MG63 (cell line): Measurements from ENCODE around the gene LRRC18. TPM values are rescaled to one million over a fixed set of nuclear protein-coding genes. Genes with fewer than 3 reads are reported as not detected.

Experiments used
- DNase-seq: peaks from one replicate; pipeline ENCODE4 v3.0.0-alpha.2; 2020
- H3K27me3 ChIP-seq: fragments of 250-450 bp; sonication (Bioruptor Pico); 2 replicates; pipeline ENCODE4 v1.5.1; 2020; ENCODE audit warnings: mild to moderate bottlenecking, moderate library complexity
- H3K36me3 ChIP-seq: fragments of 250-450 bp; sonication (Bioruptor Pico); 2 replicates; pipeline ENCODE4 v1.5.1; 2020; ENCODE audit warnings: mild to moderate bottlenecking, moderate library complexity
- H3K4me3 ChIP-seq: fragments of 250-450 bp; sonication (Bioruptor Pico); 2 replicates; pipeline ENCODE4 v1.5.1; 2020; ENCODE audit warnings: mild to moderate bottlenecking, moderate library complexity
- H3K9me3 ChIP-seq: fragments of 250-450 bp; sonication (Bioruptor Pico); 2 replicates; pipeline ENCODE4 v1.5.1; 2020; ENCODE audit warnings: mild to moderate bottlenecking, moderate library complexity
- total RNA-seq: library from RNA; depleted of rRNA; stranded (reverse); fragments of >200 nt; shearing (Covaris generic); gene quantifications from 2 replicates; pipeline ENCODE4 v1.2.3, GENCODE V29; 2014; ENCODE audit warnings: low replicate concordance; rRNA removed

LRRC18 gene
- total RNA-seq, result not detected in 2 replicates

DNA sequence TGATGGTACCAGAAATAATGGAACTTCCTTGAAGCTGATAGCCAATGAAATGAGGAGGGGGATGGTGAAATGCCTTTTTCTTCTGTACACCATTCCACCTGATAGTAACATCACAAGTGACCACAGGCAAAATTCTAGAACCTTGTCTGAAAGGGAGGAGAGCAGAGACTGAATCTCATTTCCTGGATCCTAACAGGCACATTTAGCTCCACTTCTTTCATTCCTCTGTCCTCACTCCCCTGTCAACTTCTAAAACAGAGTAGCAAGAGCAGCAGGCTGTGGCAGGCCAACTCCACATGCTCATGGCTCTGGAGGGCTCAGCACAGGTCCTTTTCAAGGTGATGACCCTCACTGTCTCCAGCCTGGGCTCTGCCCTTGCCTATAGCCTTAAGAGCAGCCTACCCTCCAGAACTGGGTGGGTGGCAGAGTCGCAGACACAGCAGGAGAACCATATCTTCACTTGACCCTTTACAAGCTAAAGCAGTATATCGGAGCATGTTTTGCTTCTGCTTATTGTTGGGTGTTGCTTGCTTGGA is at the start of gene LRRC18:
Gene LRRC18, minus strand, starts transcription at position 51 of the 536 bp plus-strand sequence. CDS start 25,685 bp downstream, outside the sequence.
- Histone ChIP-seq H3K4me3 (no peak within 1 kb of the TSS), H3K9me3 (no peaks in the 10 kb centered on the region), H3K27me3 (peaks cover 3% of the 10 kb centered on the region; the same call in 1 of the 2 replicates), H3K36me3 (no peaks in the 10 kb centered on the region)
- DNase-seq, result no peak

DNA sequence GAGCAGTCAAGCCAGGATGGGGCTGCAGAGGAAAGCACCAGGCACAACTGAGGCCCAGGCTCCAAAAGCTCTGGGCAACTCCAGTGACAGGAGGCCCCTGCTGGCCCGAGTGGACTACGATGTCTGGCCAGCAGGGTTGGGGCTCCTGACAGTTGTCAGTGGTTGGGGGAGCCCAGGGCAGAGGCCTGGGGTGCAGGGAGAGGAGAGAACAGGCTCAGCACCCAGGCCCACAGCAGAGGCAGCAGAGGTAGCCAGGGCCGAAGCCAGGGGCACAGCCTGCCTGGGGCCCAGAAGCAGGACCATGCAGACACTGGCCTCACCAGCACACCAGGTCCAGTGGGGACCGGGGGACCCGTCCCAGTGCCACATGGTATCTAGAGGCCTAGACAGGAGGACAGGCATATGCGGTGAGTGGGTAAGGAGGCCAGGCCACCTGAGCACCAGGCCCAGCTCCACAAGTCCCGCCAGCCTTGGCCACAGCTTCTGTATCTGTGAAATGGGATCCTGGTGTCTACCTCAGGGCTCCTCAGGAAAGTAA is 46.0 kb upstream of the LRRC18 start:
- no peak overlapping the region for H3K4me3 ChIP-seq
- H3K36me3 ChIP-seq, result no peaks in the 10 kb centered on the region
- no peaks in the 10 kb centered on the region for H3K27me3 ChIP-seq
- H3K9me3 ChIP-seq, result no peaks in the 10 kb centered on the region
- no peak for DNase-seq

DNA sequence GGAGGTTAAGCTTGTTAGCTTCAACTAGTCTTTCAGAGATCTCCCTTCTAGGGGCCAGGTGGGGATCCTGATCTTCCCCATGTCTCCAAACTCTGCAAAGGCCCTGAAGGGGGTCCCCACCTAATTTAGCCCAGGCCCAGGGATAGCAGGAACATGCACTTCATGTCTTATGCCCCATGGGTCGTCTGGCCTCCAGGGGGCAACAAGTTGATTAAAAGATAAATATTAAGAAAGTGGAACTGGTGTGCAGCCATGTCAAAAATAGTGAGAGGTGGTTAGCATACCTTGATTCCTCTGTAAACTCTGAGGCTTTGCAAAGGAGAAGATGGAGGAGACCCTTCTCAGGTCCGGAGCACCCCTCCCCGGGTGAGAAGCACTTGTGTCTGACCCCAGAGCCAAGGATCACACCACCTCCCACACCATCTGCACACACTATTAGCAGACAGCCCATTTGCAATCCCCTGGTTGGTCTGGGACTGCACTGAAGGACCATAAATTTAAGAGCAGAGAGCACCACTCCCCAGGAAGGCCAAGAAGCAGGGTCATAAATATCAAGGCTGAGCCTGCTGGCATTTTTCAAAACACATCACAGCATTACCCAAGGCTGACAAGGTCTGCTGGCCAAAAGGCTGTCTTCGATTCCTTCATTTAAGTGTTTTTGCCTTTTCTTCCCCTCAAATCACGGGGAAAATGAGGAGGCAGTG is 44.2 kb upstream of the LRRC18 start:
- no peaks in the 10 kb centered on the region for H3K36me3 ChIP-seq
- H3K4me3 ChIP-seq, result no peak overlapping the region
- no peaks in the 10 kb centered on the region for H3K27me3 ChIP-seq
- no peak for DNase-seq
- H3K9me3 ChIP-seq, result no peaks in the 10 kb centered on the region

DNA sequence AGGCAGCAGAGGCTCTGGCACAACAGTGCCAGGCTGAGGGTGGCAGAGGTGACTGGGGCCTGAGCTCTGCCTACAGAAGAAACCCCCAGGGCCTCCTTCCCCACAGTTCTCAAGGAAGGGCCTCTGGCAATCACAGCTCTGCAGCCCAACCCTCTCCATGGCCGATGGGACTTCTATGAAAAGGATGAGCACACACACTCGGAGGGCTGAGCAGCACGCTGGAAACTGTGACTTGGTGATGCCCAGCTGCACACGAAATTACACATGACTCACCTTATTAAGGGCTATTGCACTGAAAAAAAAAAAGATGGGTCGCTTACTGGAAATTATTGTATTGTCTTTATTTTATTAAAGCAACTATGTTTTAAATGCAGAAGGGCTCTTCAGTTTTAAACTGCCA is 42.9 kb upstream of the LRRC18 start:
- DNase-seq, result no peak

DNA sequence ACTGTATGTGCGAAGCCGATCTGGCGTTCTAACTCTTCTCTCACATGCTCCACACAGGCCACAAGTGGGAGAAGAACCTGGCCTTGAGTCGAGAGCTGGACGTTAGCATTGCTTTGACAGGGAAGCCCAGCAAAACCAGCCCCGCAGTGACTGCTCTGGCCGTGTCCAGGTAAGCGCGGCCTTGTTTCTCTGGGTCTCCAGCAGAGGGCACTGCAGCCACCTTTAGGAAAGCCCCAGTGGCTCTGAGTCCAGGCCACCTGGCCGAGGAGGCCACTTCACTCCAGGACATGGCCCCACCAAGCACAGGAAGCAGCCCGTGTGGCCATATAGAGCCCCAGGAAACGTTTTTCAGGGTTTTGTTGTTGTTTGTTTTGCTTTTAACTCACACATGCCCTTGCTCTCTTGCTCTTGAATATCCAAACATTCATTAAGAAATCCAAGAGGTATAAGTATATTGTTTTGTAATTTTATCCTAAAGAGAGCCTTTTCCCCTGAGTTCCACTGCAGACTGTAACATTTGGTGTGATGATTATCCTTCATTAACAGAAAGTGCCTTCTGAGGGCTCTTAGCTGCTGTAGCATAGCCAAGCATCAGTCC is 41.8 kb upstream of the LRRC18 start:
- H3K9me3 ChIP-seq, result no peaks in the 10 kb centered on the region
- H3K27me3 ChIP-seq, result no peaks in the 10 kb centered on the region
- peak; percentile 32 for DNase-seq
- H3K4me3 ChIP-seq, result no peak overlapping the region
- no peaks in the 10 kb centered on the region for H3K36me3 ChIP-seq

More for the DNA sequence above, 42.9 kb upstream of the LRRC18 start:
- no peak overlapping the region for H3K4me3 ChIP-seq
- no peaks in the 10 kb centered on the region for H3K36me3 ChIP-seq
- no peaks in the 10 kb centered on the region for H3K9me3 ChIP-seq
- no peaks in the 10 kb centered on the region for H3K27me3 ChIP-seq

DNA sequence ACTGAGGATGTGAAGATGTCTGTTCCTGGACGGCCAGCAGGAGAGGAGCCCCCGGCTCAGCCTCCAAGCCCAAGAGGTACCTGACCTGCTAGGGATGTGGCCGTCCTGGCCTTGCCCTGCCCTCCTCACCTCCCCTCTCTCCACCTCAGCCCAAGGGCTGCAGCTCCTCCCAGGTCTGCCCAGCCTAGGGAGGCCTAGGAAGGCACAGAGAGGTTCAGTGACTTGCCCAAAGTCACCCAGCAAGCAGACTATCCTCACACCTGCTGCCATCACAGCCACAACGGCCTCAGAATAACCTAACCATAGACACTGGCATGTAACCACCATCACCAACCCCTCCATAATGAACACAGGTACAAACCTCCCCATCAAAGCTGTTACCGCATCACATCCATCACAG is 38.7 kb upstream of the LRRC18 start:
- no peaks in the 10 kb centered on the region for H3K27me3 ChIP-seq

DNA sequence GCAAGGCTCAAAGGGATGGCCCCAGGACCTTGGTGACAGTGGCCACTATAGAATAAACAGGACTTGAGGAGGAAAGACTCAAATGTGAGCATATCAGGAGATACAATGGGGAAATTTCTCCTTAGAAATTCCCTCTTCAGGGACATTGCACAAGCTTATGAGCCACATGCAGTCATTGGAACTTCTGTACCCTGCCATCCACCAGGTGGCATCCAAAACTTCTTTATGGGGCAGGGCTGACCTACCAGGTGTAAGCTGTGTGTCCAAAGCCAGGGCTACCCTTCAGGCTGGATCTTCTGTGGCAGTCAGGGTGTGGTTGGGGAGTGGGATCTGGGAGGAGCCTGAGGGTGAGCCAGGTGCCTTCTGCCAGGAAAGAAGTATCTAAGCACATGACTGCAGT is 36.6 kb upstream of the LRRC18 start:
- no peaks in the 10 kb centered on the region for H3K9me3 ChIP-seq
- no peaks in the 10 kb centered on the region for H3K36me3 ChIP-seq
- no peaks in the 10 kb centered on the region for H3K27me3 ChIP-seq
- H3K4me3 ChIP-seq, result no peak overlapping the region
- DNase-seq, result no peak

More for the DNA sequence above, 38.7 kb upstream of the LRRC18 start:
- no peak for DNase-seq
- Histone ChIP-seq H3K36me3 (no peaks in the 10 kb centered on the region), H3K9me3 (no peaks in the 10 kb centered on the region), H3K4me3 (no peak overlapping the region)

DNA sequence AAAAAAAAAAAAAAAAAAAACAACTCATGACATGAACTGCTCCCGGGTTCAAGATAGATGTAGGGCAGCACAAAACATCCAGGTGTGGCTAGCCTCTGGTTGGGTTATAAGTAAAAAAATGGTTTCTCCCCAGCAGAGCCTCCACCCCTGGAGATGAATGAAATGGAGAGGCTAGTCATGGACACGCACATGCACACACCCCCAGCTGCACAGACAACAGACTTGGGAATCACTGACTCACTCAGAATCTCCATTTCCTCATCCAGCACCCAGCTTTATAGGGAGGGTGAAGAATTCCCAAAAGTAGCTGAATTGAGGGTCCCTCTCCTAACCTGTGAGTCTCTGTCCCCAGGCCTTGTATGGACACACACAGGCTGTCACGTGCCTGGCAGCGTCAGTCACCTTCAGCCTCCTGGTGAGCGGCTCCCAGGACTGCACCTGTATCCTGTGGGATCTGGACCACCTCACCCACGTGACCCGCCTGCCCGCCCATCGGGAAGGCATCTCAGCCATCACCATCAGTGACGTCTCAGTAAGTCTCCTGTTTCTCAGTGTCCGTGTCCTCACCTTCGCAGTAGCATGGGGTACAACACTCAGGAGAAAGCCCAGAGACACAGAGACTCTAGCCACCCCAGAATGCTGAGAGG is 35.0 kb upstream of the LRRC18 start:
- no peak for DNase-seq
- Histone ChIP-seq H3K9me3 (no peaks in the 10 kb centered on the region), H3K27me3 (no peaks in the 10 kb centered on the region), H3K4me3 (no peak overlapping the region), H3K36me3 (no peaks in the 10 kb centered on the region)

DNA sequence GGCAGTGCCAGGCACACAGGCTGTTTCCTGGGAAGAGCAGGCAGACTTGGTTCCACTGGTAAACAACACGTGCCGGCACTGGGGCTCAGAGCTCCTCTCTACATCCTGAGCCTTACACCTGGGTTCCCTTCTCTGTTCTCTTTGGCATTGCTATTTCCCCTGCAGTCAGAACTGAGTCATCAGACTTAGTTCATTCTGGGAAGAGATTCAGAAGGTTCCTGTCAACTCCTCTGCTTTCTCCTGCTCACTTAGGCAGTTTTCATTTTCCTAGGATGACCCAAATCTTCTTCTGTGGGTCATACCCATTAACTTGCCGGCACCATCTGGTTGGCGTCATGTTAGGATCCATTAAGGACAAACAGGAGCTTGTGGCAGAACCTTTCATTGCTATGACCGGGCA is 33.4 kb upstream of the LRRC18 start:
- no peaks in the 10 kb centered on the region for H3K9me3 ChIP-seq
- no peak overlapping the region for H3K4me3 ChIP-seq
- H3K27me3 ChIP-seq, result no peaks in the 10 kb centered on the region
- no peaks in the 10 kb centered on the region for H3K36me3 ChIP-seq
- DNase-seq, result no peak

DNA sequence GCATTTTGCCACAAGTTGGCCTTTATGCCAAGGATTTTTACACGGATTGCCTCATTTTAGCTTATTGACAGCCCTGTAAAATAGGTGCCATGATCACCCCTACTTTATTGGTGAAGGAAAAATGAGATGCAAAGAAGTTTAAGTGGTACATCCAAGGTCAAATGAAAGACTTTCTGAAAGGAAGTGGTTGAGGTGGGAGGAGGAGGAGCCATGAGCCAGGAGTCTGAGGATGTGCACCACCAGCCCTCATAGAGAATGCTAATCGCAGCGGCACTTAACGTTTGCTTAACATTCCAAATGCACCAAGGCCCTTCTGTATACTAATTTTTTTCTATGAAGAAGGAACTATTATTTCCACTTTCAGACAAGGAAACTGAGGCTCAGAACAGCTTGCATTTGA is 31.0 kb upstream of the LRRC18 start:
- H3K36me3 ChIP-seq, result no peaks in the 10 kb centered on the region
- H3K27me3 ChIP-seq, result no peaks in the 10 kb centered on the region
- DNase-seq, result no peak
- no peaks in the 10 kb centered on the region for H3K9me3 ChIP-seq
- no peak overlapping the region for H3K4me3 ChIP-seq

DNA sequence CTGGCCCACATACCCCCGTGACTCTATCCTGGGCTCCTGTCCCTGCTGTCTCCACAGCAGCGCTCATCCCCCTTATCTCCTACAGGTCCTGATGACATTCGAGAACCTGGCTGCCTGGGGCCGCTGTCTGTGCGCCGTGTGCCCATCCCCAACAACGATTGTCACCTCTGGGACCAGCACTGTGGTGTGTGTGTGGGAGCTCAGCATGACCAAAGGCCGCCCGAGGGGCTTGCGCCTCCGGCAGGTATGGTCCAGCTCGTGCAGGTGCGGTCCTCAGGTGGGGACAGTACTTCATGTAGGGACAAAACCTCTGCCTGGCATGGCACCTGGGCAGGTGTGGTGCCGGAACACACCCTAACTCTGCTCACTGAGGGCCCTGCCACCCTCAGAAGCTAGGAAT is 30.4 kb upstream of the LRRC18 start:
- H3K4me3 ChIP-seq, result no peak overlapping the region
- no peak for DNase-seq
- H3K9me3 ChIP-seq, result no peaks in the 10 kb centered on the region
- H3K36me3 ChIP-seq, result no peaks in the 10 kb centered on the region
- no peaks in the 10 kb centered on the region for H3K27me3 ChIP-seq

DNA sequence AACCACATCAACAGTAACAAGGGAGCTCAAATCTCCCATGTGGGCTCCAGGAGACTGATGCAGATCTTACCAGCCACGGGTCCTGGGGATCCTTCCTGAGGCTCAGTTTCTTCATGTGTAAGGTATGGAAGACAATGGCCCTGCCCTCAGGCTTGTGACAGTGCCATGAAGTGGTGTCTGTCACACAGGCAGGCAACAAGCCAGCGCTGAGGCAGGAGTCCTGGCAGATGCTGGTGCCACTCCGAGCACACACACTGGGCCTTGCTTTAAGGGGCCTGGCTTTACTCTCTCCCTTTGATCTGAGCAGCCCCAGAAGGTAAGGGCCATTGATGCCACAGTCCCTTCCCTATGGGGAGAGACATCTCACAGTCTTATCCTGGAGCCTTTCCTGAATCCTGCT is 28.4 kb upstream of the LRRC18 start:
- no peak for DNase-seq
- Histone ChIP-seq H3K9me3 (no peaks in the 10 kb centered on the region), H3K4me3 (no peak overlapping the region), H3K27me3 (no peaks in the 10 kb centered on the region), H3K36me3 (no peaks in the 10 kb centered on the region)

DNA sequence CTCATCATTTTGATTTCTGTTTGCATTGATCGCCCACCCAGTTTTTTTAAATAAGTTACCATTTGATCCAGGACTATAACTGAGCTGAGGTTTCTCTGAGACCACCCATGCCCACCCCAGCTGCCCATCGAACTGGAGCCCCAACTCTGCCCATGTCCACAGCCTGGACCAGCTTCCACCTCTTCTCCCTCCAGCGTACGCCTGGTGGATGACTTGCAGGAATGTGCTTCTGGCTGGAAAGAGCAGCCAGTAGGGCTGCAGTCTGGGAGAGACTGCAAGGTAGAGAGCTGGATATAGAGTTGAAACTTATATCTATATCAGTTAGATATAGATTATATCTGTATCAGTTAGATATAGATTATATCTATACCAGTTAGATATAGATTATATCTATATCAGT is 25.8 kb upstream of the LRRC18 start:
- H3K27me3 ChIP-seq, result no peaks in the 10 kb centered on the region
- no peaks in the 10 kb centered on the region for H3K36me3 ChIP-seq
- no peak overlapping the region for H3K4me3 ChIP-seq
- H3K9me3 ChIP-seq, result no peaks in the 10 kb centered on the region
- no peak for DNase-seq

DNA sequence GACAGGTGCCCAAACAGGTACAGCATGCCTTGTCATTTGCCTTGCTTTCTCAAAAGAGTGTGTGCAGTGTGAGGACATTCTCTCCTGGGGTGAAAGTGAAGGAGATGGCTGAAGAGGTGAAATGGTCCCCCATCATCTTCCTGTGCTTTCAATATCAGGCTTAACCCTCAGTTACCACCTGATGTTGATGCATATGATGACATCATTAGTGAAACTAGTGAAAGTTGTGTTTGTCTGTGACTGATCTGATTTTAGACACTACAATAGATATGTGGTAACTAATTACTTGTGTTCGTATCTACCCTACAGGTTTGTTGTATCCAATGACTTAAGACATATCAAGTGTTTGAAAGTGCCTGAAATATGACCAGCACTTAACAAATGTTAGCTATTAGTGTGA is 24.4 kb upstream of the LRRC18 start:
- no peak overlapping the region for H3K4me3 ChIP-seq
- DNase-seq, result no peak
- no peaks in the 10 kb centered on the region for H3K36me3 ChIP-seq
- H3K27me3 ChIP-seq, result no peaks in the 10 kb centered on the region
- H3K9me3 ChIP-seq, result no peaks in the 10 kb centered on the region

DNA sequence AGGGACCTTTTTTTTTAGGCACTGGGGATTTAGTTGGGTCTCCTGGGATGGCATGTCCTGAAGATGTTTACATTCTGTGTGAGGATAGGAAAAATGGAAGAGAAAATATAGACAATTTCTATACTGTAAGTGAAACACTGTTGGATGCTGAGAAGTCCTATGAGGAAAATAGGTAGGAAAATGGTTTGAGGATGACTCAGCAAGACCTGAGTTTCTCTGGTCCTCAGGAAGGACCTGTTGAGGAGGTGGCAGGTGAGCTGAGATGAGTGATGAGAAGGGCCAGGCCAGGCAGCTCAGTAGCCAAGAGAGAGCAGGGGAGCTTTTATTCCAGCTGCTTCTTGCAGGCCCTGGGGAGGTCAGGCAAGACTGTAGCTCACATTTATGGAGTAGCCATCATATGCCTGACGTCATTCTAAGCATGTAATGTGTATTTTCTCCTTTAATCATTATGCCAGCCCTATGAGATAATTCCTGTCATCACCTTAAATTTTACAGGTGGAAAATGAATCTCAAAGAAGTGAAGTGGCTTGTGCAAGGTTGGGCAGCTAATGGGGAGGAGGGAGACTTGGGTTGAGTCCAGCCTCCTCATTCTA is 19.1 kb upstream of the LRRC18 start:
- Histone ChIP-seq H3K9me3 (no peaks in the 10 kb centered on the region), H3K36me3 (no peaks in the 10 kb centered on the region), H3K4me3 (no peak overlapping the region), H3K27me3 (no peaks in the 10 kb centered on the region)
- no peak for DNase-seq

DNA sequence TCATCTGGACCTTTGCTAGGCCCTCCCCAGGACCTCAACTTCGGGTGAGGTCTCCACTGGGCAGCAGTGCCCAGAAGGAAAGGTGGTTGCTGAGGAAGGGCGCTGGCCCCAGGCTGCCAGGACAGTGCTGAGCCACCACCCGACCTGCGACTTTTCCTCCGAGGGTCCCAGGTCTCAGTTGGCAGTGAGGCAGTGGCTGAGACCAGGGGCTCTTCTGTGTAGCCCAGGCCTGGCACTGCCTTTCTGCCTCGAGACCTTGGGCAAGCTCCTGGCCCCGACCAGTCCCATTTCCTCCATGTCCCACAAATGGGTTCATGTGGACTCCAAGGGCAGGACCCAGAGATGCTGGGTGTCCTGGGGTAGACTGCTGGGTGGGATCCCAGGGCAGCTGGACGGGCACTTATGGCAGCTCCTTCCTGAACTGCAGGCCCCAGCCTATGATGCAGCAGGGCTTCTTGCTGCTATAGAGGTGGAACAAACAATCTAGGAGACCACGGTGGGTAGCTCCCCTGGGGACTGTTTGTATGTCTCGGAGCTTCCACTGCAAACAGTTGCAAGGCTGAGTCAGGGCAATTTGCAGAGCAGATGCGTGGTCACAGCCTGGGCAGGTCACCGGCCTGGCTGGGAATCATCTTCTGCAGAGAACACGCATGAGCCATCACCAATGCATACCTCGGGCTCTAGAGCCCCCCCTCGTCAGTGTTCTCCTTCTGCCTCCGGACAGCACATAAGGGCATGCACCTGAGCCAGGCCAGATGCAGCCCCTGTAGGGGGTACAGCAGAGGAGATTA is 17.9 kb upstream of the LRRC18 start:
- Histone ChIP-seq H3K9me3 (no peaks in the 10 kb centered on the region), H3K4me3 (no peak overlapping the region), H3K36me3 (no peaks in the 10 kb centered on the region), H3K27me3 (no peaks in the 10 kb centered on the region)
- DNase-seq, result no peak
